Activated CD4-positive, alpha-beta T cell treated with anti-CD3 and anti-CD28 coated beads, Interleukin-2, amount 50 U/mL, for 1 hour (primary cell): Measurements from ENCODE around the gene TLCD1.

Experiments used
- DNase-seq: peaks from one replicate; pipeline ENCODE4 v3.0.0-alpha.2; 2020

The TLCD1 gene

GRCh38 chr17:28710861-28711722 is 14.9 kb downstream of the TLCD1 start:
- DNase-seq: peak; percentile 87

DNA sequence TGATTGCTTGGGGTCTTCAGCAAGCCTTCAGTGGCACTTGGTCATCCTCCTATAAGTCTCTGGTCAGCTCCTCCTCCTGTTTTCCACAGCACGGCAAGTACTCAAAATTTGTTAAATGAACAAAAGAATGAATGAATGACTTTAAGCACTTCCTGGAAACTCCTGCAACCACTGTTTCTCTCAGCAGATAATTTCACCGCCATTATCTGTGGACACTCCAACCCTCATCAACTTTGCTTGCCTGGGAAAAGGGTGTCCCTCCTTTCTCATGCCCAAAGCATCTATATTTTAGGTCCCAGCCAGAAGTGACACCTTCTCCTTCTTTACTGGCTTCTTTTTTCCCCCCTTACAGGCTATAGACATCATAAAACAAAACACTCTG is 18.7 kb downstream of the TLCD1 start:
- DNase-seq: no peak

- DNase-seq: no peak
Measured at GRCh38 chr17:28706471-28707338, 19.3 kb downstream of the TLCD1 start.

- DNase-seq: no peak
Measured at GRCh38 chr17:28705728-28706334, 20.2 kb downstream of the TLCD1 start.

GRCh38 chr17:28705074-28705659 is 20.9 kb downstream of the TLCD1 start:
- DNase-seq: no peak

GRCh38 chr17:28704219-28704858 is 21.7 kb downstream of the TLCD1 start:
- DNase-seq: no peak

- no peak for DNase-seq
Measured at GRCh38 chr17:28703552-28704218, 22.3 kb downstream of the TLCD1 start.

GRCh38 chr17:28702752-28703150 is 23.3 kb downstream of the TLCD1 start:
- no peak for DNase-seq

DNA sequence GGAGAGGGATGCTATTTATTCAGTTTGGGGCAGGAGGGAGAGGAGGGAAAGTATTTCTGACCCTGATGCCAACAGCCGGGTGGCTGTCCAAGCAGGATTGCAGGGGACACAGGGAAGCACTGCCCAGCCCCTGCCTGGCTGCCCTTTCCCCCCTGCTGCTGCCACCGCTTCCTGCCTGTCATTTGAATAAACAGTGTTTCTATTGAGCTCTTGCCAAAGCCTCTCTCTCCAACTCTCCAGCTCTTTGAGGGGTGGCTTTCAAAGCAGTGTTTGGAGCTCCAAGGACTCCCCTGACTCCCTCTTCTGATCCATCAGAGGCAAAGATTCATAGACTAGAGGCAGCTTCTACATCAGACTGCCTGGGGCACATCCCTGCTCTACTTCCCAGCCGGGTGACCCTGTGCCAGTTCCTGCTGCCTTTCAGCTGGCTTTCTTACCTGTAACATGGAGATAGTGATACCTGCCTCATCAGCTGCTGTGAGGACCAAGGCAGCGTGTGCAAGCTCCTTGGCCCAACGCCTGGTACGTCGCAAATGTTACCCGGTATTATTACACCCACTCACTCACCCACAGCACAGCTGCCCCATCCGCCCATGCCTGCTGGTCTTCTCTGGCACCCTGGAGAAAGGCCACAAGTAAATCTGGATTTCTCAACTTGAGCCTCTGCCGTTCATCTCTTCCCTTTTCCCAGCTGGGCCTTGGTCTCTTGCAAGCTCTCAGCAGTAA is 23.8 kb downstream of the TLCD1 start:
- no peak for DNase-seq

GRCh38 chr17:28700830-28701492 is 25.1 kb downstream of the TLCD1 start:
- DNase-seq: no peak

GRCh38 chr17:28700278-28700677 is 25.8 kb downstream of the TLCD1 start:
- no peak for DNase-seq

DNA sequence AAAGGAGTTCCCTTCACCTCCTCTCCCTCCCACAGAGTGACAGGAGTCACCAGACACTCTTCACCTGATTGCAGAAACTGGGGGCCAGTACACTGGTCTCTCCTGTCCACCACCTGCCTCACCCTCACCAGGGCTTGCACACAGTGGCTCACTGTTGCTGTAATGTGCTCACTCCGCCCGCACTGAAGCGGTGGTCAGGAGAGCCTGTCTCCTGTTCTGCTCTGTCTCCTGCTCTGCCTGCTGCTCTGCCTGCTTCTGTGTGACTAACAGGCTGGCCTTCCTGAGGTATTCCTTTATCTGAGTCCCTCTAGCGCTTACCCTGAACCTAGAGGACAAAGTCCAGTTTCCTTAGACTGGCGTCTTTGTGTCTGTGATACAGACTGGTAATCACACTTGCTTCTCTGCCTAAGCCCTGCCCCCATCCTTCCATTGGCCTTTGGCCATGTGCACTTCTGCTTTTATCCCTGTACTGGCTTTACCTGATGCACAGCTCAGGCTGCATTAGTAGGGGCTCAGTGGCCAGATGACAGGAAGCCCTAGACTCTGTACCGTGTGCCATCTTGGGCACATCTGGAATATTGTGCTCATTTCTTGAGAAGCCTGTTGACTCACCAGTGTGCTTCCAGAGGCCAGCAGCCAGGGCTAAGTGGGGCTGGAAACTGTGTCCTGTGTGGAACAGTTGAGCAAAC is 27.6 kb downstream of the TLCD1 start:
- DNase-seq: no peak

DNA sequence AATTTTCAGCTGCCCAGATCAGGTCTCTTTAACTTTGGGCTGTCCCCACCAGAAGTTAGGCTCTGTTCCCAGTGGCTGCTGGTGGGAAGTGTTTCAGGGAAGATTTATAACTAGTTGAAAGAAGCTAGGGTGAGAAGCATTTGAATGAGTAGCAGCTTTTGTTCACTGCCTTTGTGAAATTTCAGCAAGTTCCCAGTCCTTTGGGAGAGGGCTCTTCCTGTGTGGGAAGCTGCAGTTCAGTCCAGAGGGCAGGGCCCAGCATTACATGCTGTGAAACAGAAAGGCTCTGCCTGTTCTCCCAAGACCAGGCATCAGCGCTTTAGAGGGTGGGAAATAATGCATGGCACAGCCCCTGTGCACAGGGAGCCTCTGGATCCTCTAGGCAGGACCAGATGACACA is 32.2 kb downstream of the TLCD1 start:
- no peak for DNase-seq

DNA sequence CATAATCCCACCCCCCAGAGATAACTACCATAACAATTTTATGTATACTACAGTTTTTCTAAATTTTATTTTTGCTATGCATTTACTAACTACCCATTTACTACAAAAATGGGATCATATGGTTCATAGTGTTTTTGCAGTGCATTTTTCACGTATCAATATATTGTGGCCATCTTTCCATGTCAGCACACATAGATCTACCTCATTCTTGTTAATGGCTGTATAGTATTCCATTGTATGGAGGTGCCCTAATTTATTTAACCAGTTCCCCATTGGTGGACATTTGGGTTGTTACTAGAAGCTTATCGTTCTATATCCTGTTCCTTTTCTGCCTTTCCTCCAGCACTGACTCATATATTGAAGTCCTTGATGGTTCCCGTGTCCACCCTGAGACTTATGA is 37.0 kb downstream of the TLCD1 start:
- DNase-seq: no peak

DNA sequence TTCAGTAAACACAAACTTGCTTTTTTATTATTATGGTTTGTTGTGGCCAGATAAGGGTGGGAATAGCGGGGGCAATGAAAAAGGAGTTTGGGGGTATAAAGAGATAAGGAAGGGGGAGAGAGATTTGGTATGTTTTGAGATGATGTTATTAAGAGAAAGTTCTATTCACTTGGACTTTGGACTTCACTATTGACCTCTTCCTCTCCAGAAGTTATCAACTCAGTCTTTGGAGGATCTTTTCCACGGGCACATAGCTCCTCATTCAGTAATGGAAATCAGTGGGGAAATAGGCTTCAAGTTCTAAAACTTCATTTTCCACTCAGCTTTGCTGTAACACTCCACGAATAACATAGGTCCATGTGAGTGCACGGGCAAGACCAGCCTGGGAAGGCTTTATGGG is 37.6 kb downstream of the TLCD1 start:
- no peak for DNase-seq

DNA sequence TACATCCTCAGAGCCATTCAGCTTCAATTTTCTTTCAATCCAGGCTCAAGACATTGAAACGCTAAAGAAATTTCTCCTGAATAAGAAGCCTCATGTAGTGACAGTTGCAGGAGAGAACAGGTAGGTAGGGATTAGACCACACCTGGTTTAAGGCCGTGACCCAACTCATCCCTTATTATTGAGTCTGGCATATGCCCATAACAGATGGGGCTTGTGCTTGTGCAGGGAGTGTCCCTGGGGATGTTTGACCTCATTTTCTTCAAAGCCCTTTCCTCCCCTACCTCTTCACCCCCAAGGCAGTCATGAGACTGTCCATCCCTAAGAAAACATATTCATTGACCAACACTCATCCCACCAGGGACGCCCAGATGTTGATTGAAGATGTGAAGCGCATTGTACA is 39.7 kb downstream of the TLCD1 start:
- DNase-seq: no peak

GRCh38 chr17:28685366-28685765 is 40.7 kb downstream of the TLCD1 start:
- DNase-seq: no peak

DNA sequence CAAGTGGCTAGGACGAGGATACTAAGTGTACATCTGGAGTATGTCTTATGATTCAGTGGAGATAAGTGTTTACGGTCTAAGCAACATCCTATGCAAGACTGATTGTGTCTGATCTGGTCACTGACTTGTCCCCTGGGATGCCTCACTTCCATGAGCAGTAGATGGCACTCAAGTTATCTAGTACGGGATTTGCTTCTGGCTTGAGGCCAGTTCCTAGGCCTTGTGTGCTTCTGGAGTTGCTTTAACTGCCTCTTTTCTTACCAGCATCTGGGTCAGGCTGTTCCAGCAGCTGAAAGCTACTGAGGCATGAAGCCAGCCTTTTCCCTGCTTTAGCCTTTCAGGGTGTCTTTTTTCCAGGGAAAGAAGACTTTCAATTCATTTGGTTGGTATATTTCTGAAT is 41.1 kb downstream of the TLCD1 start:
- DNase-seq: no peak

GRCh38 chr17:28682655-28683054 is 43.4 kb downstream of the TLCD1 start:
- no peak for DNase-seq

- DNase-seq: no peak
Measured at GRCh38 chr17:28675980-28676379, 50.1 kb downstream of the TLCD1 start.
